Mucosa of descending colon (tissue), 3 donors: ENCODE results near the gene NUDT3. TPM values are rescaled to one million over a fixed set of nuclear protein-coding genes. Genes with fewer than 3 reads are reported as not detected.
"Not testable (repeated sequence)": the region's sequence is repeated elsewhere in the genome, so short reads cannot be mapped to it uniquely, and the experiment has no call there.

Experiments used
- ATAC-seq: fragments of 200-7000 bp; cut with Tn5 transposase; one replicate; pipeline ENCODE4 v1.9.1; 2020; ENCODE audit warnings: mild to moderate bottlenecking, moderate library complexity
- DNase-seq, 3 donors: peaks; one replicate each; pipeline ENCODE4 v3.0.0-alpha.2; 2020
- H3K36me3 ChIP-seq: fragments of 200-600 bp; one replicate; pipeline ENCODE4 v1.8.0; 2021; ENCODE audit warnings: low read depth, mild to moderate bottlenecking
- H3K4me1 ChIP-seq: fragments of 200-600 bp; one replicate; pipeline ENCODE4 v1.8.0; 2021; ENCODE audit warnings: low read depth, mild to moderate bottlenecking
- H3K4me3 ChIP-seq: fragments of 200-600 bp; one replicate; pipeline ENCODE4 v1.8.0; 2021; ENCODE audit warnings: mild to moderate bottlenecking
- H3K9me3 ChIP-seq: fragments of 200-600 bp; one replicate; pipeline ENCODE4 v1.8.0; 2021; ENCODE audit warnings: mild to moderate bottlenecking
- CTCF ChIP-seq: fragments of 200-600 bp; IDR thresholded peaks from one replicate; pipeline ENCODE4 v1.8.0; 2022; ENCODE audit warnings: antibody characterized with exemption, mild to moderate bottlenecking
- intact Hi-C, 2 donors: fragments of 100-400 bp; cut with DNase I in 1 of 2; cut with micrococcal nuclease in 1 of 2; formaldehyde crosslinking; loops; one replicate each; pipeline versions ENCODE4 v1.11.0 to v1.11.1; 2022; cut with DNase I, micrococcal nuclease
- total RNA-seq, 3 donors: library from RNA; stranded (reverse); fragmentation: NEBNext Ultra II Directional in 2 of 3; extraction: Animal tissue kit (Norgen Biotek cat#: 25700) in 2 of 3; gene quantifications; one replicate each; pipeline versions ENCODE4 v1.2.1 to v1.2.4, GENCODE V29; 2021 to 2023
- donor health status: DM: no; HTN: no; CAD: no; lungs with moderate emphysema.
- donor health status: DM: no; HTN: no; CAD: no.
- donor health status: DM: no; HTN: yes; CAD: no.

The NUDT3 gene
- total RNA-seq, 3 donors from 2014 or later = 19.1 to 48.7 (median 26.7) TPM

- TF ChIP-seq CTCF = no peak
- Histone ChIP-seq H3K4me3 (no peak overlapping the region), H3K36me3 (no peaks in the 10 kb centered on the region), H3K9me3 (no peaks in the 10 kb centered on the region), H3K4me1 (no peaks in the 10 kb centered on the region)
- DNase-seq (no peak), ATAC-seq (no peak)
- intact Hi-C loops = no loop called here
Measured at GRCh38 chr6:34331371-34332050, 61.0 kb downstream of the NUDT3 start.

DNA sequence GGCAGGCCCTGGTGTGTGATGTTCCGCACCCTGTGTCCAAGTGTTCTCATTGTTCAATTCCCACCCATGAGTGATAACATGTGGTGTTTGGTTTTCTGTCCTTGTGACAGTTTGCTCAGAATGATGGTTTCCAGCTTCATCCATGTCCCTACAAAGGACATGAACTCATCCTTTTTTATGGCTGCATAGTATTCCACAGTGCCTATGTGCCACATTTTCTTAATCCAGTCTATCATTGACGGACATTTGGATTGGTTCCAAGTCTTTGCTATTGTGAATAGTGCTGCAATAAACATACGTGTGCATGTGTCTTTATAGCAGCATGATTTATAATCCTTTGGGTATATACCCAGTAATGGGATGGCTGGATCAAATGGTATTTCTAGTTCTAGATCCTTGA lies 62.7 kb downstream of the NUDT3 start:
- not testable (repeated sequence) for H3K4me1 ChIP-seq, ATAC-seq, DNase-seq

GRCh38 chr6:34328969-34329368 lies 63.5 kb downstream of the NUDT3 start:
- intact Hi-C loops = no loop called here
- H3K4me1 ChIP-seq = no peaks in the 10 kb centered on the region
- DNase-seq (no peak), ATAC-seq (no peak)
- H3K9me3 ChIP-seq = no peaks in the 10 kb centered on the region
- H3K4me3 ChIP-seq = no peak overlapping the region
- H3K36me3 ChIP-seq = no peaks in the 10 kb centered on the region
- no peak for TF ChIP-seq CTCF

More for the DNA sequence above, 62.7 kb downstream of the NUDT3 start:
- H3K4me3 ChIP-seq, H3K36me3 ChIP-seq, intact Hi-C loops, H3K9me3 ChIP-seq: not testable (repeated sequence)

GRCh38 chr6:34327313-34328205 lies 64.9 kb downstream of the NUDT3 start:
- H3K36me3 ChIP-seq, ATAC-seq, DNase-seq, intact Hi-C loops, H3K9me3 ChIP-seq, H3K4me3 ChIP-seq, H3K4me1 ChIP-seq: not testable (repeated sequence)

- Histone ChIP-seq H3K4me1 (no peaks in the 10 kb centered on the region), H3K36me3 (no peaks in the 10 kb centered on the region), H3K9me3 (no peaks in the 10 kb centered on the region), H3K4me3 (no peak overlapping the region)
- DNase-seq (no peak), ATAC-seq (no peak)
- intact Hi-C loops = no loop called here
- TF ChIP-seq CTCF = no peak
Measured at GRCh38 chr6:34325633-34326032, 66.8 kb downstream of the NUDT3 start.

- Histone ChIP-seq H3K4me3 (no peak overlapping the region), H3K9me3 (no peaks in the 10 kb centered on the region), H3K4me1 (no peaks in the 10 kb centered on the region), H3K36me3 (no peaks in the 10 kb centered on the region)
- no peak for ATAC-seq
- intact Hi-C loops = no loop called here
- no peak for TF ChIP-seq CTCF
- DNase-seq = peak in 1 of 3 donors; percentile 20
Measured at GRCh38 chr6:34324738-34325444, 67.6 kb downstream of the NUDT3 start.

DNA sequence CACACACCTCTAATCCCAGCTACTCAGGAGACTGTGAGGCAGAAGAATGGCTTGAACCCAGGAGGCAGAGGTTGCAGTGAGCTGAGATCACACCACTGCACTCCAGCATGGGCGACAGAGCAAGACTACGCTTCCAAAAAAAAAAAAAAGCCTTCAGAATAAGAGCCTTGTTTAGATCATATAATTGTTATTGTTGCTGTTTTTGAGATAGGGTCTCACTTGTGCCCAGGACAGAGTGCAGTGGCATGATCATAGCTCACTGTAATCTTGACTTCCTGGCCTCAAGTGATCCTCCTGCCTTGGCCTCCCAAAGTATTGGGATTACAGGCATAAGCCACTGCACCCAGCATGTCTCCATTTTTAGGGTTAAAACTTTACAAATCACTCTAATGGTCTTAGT lies 68.2 kb downstream of the NUDT3 start:
- H3K4me3 ChIP-seq, H3K4me1 ChIP-seq, DNase-seq, H3K9me3 ChIP-seq, H3K36me3 ChIP-seq, ATAC-seq, intact Hi-C loops: not testable (repeated sequence)
